NCI-H510A treated with DMSO at 0.1 percent for 48 hours (cell line): Measurements from ENCODE around the gene NDEL1.

ENCODE experiments used
- DNase-seq: peaks from one replicate; lab custom pipeline; 2025; lab: John Stamatoyannopoulos, UW

The NDEL1 gene

GRCh38 chr17:8479431-8479947 lies 43.8 kb downstream of the NDEL1 start:
- DNase-seq = no peak

DNA sequence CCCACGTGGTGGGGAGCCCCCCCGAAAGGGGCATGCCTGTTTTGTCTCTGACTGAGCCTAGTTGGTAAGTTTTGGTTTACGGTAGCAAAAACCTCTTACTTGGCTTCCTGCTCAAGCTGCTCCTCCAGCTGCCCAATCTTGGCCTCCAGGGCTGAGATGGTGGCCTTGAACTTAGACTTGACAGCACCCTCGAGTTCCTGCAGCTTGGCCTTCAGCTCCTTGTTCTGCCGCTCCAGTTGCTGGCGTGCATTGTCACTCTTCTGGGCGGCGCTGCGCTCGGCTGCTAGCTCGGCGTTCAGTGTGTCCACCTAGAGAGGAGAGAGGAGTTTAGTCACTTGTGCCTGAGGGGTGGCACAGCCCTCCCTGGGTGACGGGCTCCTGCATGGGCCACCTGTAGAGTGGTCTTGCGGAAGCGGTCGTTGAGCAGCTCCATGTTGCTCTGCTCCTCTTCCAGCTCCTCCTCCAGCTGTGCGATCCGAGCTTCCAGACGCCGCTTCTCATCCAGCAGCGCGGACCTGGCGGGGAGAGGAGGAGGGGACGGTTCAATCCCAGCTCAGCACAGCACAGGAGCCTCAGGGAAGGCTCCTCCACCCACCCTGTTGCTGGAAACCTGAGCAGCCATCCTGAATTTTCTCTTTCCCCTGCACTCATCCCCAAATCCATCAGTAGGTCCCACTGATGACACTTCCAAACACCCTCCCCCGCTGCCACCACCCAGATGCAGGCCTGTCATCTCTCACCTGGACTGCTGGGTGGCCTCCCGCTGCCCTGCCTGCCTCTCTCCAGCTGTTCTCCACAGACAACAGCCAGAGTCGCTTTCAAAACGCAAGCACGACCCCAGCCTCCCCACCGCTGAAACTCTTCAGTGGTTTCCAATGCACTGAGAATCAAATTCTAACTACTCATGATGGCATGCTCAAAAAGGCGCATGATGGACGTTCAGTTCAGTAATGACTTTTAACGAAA lies 44.6 kb downstream of the NDEL1 start:
- no peak for DNase-seq

- DNase-seq = no peak
Observed at GRCh38 chr17:8481089-8481488, 45.4 kb downstream of the NDEL1 start.

- DNase-seq = no peak
Observed at GRCh38 chr17:8481703-8482102, 46.0 kb downstream of the NDEL1 start.

DNA sequence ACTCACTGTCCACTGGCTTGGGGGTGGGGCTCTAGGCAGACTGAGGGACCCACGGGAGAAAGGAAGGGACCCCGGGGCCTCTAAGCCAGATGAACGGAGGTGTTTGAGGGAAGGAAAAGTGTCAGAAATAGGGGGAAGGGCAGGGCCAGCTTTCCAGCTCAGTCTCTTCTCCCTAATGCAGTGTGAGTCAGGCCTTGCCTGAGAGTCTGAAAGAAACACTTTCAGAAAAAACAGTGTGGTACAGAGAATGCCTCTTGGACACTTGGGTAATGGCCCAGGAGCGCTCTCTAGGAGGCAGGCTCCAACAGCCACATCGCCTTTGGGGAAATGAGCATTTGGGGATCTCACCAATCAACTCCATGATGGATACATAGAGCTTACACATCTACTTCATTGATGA lies 46.9 kb downstream of the NDEL1 start:
- DNase-seq = no peak

GRCh38 chr17:8484465-8484864 lies 48.8 kb downstream of the NDEL1 start:
- DNase-seq = no peak

- DNase-seq = no peak
Observed at GRCh38 chr17:8485491-8485890, 49.8 kb downstream of the NDEL1 start.

GRCh38 chr17:8487130-8487645 lies 51.5 kb downstream of the NDEL1 start:
- DNase-seq = no peak

- DNase-seq = no peak
Observed at GRCh38 chr17:8487743-8488142, 52.1 kb downstream of the NDEL1 start.

- DNase-seq = no peak
Observed at GRCh38 chr17:8488491-8488890, 52.8 kb downstream of the NDEL1 start.

DNA sequence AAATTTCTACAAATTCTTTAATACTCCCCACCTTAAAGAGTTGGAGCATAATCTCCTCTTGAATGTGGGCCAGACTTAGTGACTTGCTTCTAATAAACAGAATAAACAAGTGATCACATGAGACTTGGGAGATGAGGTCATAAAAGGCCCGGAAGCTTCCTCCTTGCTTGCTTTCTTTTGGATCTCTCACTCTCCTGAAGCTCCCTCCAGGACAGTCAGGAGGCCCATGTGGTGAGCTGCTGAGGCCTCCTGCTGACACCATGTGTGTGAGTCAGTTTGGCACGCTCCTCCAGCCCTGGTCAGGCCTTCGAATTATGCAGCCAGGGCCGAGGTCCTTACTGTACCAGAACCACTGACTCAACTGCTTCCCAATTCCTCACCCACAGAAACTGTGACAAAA lies 53.2 kb downstream of the NDEL1 start:
- no peak for DNase-seq

DNA sequence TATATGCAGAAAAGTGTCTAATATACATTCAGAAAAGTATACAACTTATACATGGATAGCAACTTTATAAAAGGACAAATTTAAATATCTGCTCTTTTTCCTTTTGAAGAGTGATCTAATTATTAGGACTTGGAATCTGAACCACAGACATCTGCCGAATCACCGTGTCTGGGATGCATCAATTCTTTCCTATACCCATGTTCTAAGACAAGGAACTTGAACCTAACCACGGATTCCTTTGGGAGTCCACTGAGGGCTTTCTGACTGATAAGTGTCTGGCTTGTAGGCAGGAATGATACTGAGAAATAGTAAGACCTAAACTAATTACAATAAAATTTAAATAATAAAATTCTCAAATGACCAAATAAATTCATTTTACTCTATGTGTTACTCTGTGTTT lies 54.2 kb downstream of the NDEL1 start:
- no peak for DNase-seq

DNA sequence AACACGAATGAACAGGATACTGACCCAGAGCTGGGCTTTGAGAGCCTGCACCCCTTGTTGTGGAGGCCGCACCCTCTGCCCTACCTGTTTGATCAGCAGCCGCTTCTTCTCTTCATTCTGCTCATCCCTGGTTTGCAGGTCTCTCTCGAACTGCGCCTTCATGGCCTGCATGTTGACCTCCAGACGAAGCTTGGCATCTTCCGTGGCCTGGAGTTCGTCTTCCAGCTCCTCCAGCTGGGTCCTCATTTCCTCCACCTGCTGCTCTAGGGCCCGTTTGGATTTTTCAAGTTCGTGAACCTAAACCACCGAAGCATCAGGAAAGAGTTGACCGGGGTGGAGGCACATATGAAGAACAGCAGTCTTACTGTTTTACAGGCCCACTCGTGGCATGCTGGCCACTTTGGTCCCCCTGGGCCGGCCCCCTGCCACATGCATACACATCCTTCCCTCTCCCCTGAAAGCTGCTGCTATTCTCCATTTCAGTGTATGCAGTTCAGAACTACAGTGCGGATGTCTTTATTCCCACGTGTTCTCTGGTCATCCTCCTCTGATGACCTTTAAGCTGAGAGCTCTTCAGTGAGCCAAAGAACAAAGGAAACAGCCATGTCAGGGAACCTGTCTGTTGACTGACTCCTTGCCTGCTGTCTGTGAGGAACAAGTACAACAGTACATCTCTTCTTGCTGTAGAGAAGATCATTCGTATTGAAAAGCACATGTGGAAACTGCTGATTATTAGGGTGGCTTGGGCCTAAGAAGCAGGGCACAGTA lies 54.8 kb downstream of the NDEL1 start:
- DNase-seq = no peak

- no peak for DNase-seq
Observed at GRCh38 chr17:8492121-8492520, 56.4 kb downstream of the NDEL1 start.

- no peak for DNase-seq
Observed at GRCh38 chr17:8494021-8494420, 58.3 kb downstream of the NDEL1 start.

GRCh38 chr17:8494506-8495111 lies 58.9 kb downstream of the NDEL1 start:
- no peak for DNase-seq

GRCh38 chr17:8496081-8496480 lies 60.4 kb downstream of the NDEL1 start:
- DNase-seq = no peak

DNA sequence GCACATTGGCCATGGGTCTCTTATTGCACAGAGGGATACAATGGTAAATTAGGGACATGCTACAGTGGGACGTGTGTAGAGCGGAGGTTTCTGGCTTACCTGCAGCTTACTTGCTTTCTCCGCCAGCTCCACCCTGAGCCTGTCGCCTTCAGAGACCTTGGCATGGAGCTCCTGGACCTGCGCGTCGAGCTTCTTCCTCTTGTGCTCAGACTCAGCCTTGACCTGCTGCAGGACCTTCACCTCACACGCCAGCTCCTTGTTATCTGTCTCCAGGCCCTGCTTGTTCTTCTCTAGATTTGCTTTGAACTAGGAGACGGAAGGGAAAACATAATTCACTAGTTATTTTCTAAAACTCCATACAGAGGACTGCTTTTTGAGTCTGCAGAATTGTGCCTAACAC lies 63.5 kb downstream of the NDEL1 start:
- no peak for DNase-seq

DNA sequence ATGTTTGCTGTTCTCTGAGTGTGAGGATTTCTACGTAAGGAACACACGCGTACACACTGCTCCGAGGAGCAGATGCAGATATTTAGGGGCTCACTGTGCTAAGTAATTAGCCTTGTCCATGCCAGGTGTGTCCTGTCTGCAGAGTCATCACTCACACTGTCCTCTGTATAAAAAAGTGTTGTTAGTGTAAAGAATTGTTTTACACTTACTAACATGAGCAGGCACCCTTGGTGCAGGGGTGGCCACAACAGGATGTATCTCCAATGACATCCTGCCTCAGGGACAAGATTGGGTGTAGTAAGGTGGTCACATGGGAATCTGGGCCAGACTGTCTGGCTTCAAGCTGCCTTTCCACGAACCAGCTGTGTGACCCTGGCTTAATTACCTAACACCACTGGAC lies 63.9 kb downstream of the NDEL1 start:
- no peak for DNase-seq

GRCh38 chr17:8500609-8501008 lies 64.9 kb downstream of the NDEL1 start:
- DNase-seq = no peak

DNA sequence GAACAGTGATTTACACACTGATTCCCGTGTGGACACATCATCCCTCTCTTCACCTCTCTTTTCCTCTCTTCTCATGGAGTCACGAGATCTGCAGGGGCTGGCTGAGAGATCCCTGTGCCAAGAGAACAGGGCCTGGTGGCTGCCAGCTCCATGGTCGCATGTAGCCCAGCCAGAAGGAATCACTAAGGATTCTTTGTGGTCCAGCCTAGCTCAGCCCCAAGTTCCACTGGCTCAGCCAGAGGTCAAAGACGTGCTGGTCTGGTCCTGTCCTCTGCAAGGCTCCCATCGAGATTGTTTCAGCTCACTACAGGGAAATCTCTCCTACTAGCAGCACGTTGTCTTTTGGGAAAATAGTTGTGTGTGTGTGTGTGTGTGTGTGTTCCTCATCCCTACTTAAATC lies 66.4 kb downstream of the NDEL1 start:
- no peak for DNase-seq

DNA sequence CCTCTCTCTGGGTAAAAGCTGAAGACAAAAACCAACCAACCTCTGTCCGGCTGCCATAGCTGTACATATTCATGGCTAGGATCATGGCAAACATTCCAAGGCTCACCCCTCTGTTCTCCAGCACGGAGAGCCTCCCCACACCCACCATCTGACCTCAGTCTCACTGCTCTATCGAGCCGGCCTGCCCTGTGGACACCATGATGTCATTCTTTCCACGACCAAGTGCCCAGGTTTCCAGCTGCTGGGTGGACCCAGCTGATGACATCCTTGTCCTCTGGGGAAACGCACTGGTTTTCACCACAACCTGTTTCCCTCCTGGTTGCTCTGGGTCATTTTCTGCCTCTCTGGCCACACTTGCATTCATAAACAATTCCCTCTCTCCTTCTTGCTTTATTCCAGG lies 67.7 kb downstream of the NDEL1 start:
- no peak for DNase-seq
